IMR-90 (cell line): ENCODE data around the gene CYB5D1. TPM values are rescaled to one million over a fixed set of nuclear protein-coding genes. Genes with fewer than 3 reads are reported as not detected.

Source experiments
- ATAC-seq: fragments of 200-7000 bp; cut with Tn5 transposase; 2 replicates; pipeline ENCODE4 v1.9.1; 2020; ENCODE audit warnings: low read depth, mild to moderate bottlenecking, moderate library complexity
- BruUV-seq: library from RNA; stranded (reverse); fragments of 400-500 nt; replicated peaks from 2 replicates; lab custom pipeline; 2021; lab: Mats Ljungman, UMichigan
- CTCF ChIA-PET: fragments of 300-600 bp; formaldehyde crosslinking; extraction: SDS; loops from one replicate; lab custom pipeline; 2021; ENCODE audit warnings: antibody characterized with exemption; lab: Yijun Ruan, JAX
- POLR2A ChIA-PET: fragments of 300-600 bp; sonication (Branson Sonifier 250); formaldehyde crosslinking; loops from one replicate; lab custom pipeline; 2022; ENCODE audit warnings: antibody characterized with exemption; ENCODE audit not compliant: unreplicated experiment; lab: Charles Lee
- DNase-seq: peaks from one replicate; pipeline ENCODE4 v3.0.0; 2013
- H2AFZ ChIP-seq: replicated peaks from 2 replicates; pipeline ENCODE3; 2013; ENCODE audit warnings: low read length, mild to moderate bottlenecking; ENCODE audit not compliant: poor library complexity
- H2AK5ac ChIP-seq: 2 replicates; pipeline ENCODE4 v1.6.1; 2013; ENCODE audit warnings: low read depth, low read length, inconsistent platforms
- H2AK9ac ChIP-seq: replicated peaks from 2 replicates; pipeline ENCODE3; 2013; ENCODE audit warnings: mild to moderate bottlenecking, low read depth, low read length, moderate library complexity; ENCODE audit not compliant: poor library complexity
- H2BK120ac ChIP-seq: 2 replicates; pipeline ENCODE4 v1.6.1; 2013; ENCODE audit warnings: low read depth, low read length, inconsistent platforms
- H2BK15ac ChIP-seq: 3 replicates; pipeline ENCODE4 v1.6.1; 2013; ENCODE audit warnings: low read depth, low read length, inconsistent platforms
- H2BK20ac ChIP-seq: 2 replicates; pipeline ENCODE4 v1.6.1; 2013; ENCODE audit warnings: low read depth, mild to moderate bottlenecking, inconsistent platforms, low read length, moderate library complexity
- H2BK5ac ChIP-seq: 2 replicates; pipeline ENCODE4 v1.6.1; 2013; ENCODE audit warnings: mild to moderate bottlenecking, low read depth, low read length, inconsistent platforms; ENCODE audit not compliant: poor library complexity, severe bottlenecking
- H3K14ac ChIP-seq: replicated peaks from 2 replicates; pipeline ENCODE4 v1.6.1; 2013; ENCODE audit warnings: low read depth, low read length, inconsistent platforms
- H3K18ac ChIP-seq: 2 replicates; pipeline ENCODE4 v1.6.1; 2013; ENCODE audit warnings: low read depth, low read length, control low read depth
- H3K23ac ChIP-seq: 2 replicates; pipeline ENCODE4 v1.6.1; 2013; ENCODE audit warnings: low read depth, low read length, inconsistent platforms
- H3K27ac ChIP-seq: 2 replicates; pipeline ENCODE4 v1.5.1; 2013; ENCODE audit warnings: mild to moderate bottlenecking, control low read depth, low read length; ENCODE audit not compliant: insufficient read depth
- H3K27me3 ChIP-seq: 2 replicates; pipeline ENCODE4 v1.6.1; 2013; ENCODE audit warnings: low read length; ENCODE audit not compliant: control insufficient read depth, insufficient read depth
- H3K36me3 ChIP-seq: 2 replicates; pipeline ENCODE4 v1.6.1; 2013; ENCODE audit warnings: low read length, mixed read lengths; ENCODE audit not compliant: control insufficient read depth, insufficient read depth
- H3K4ac ChIP-seq: 2 replicates; pipeline ENCODE4 v1.6.1; 2013; ENCODE audit warnings: low read depth, low read length, inconsistent platforms
- H3K4me1 ChIP-seq: 2 replicates; pipeline ENCODE4 v1.6.1; 2013; ENCODE audit warnings: low read length, mixed read lengths; ENCODE audit not compliant: control insufficient read depth, insufficient read depth
- H3K4me2 ChIP-seq: 2 replicates; pipeline ENCODE4 v1.6.1; 2013; ENCODE audit warnings: low read depth, mild to moderate bottlenecking, control low read depth, low read length, moderate library complexity
- H3K4me3 ChIP-seq: 2 replicates; pipeline ENCODE4 v1.5.1; 2013; ENCODE audit warnings: low read depth, mild to moderate bottlenecking, control low read depth, low read length, moderate library complexity; ENCODE audit not compliant: insufficient read depth
- H3K56ac ChIP-seq: 2 replicates; pipeline ENCODE4 v1.6.1; 2013; ENCODE audit warnings: low read length, inconsistent platforms; ENCODE audit not compliant: insufficient read depth; ENCODE audit errors: extremely low read depth
- H3K79me1 ChIP-seq, 2 experiments: 2 replicates each; pipeline ENCODE4 v1.6.1; 2013; ENCODE audit warnings: low read length in 2 of 2, inconsistent platforms in 1 of 2, low read depth in 1 of 2
- H3K9ac ChIP-seq: 2 replicates; pipeline ENCODE4 v1.6.1; 2013; ENCODE audit warnings: low read depth, low read length, control low read depth
- H3K9me1 ChIP-seq: 2 replicates; pipeline ENCODE4 v1.6.1; 2013; ENCODE audit warnings: low read length, inconsistent platforms; ENCODE audit not compliant: insufficient read depth
- H3K9me3 ChIP-seq: 2 replicates; pipeline ENCODE4 v1.6.1; 2013; ENCODE audit warnings: low read length; ENCODE audit not compliant: control insufficient read depth, insufficient read depth
- H4K20me1 ChIP-seq: 2 replicates; pipeline ENCODE4 v1.6.1; 2013; ENCODE audit warnings: low read length, inconsistent platforms; ENCODE audit not compliant: insufficient read depth
- H4K5ac ChIP-seq: 2 replicates; pipeline ENCODE4 v1.6.1; 2013; ENCODE audit warnings: mild to moderate bottlenecking, low read depth, low read length, control low read depth
- H4K8ac ChIP-seq, 2 experiments: 2 replicates each; pipeline ENCODE4 v1.6.1; 2013; ENCODE audit warnings: low read depth in 2 of 2, low read length in 2 of 2, control low read depth in 1 of 2, inconsistent platforms in 1 of 2
- H4K91ac ChIP-seq: 2 replicates; pipeline ENCODE4 v1.6.1; 2013; ENCODE audit warnings: low read depth, low read length, inconsistent platforms; ENCODE audit not compliant: insufficient read depth
- BHLHE40 ChIP-seq: fragments of 150-350 bp; IDR thresholded peaks from 2 replicates; pipeline ENCODE4 v1.6.1; 2016; ENCODE audit warnings: mild to moderate bottlenecking, low read depth, low read length
- CEBPB ChIP-seq: IDR thresholded peaks from 2 replicates; pipeline ENCODE4 v1.6.1; 2012; ENCODE audit warnings: low read depth, low read length, improper control_type of control experiment
- CHD1 ChIP-seq: IDR thresholded peaks from 2 replicates; pipeline ENCODE4 v1.6.1; 2012; ENCODE audit warnings: low read depth, low read length, improper control_type of control experiment
- ELK1 ChIP-seq: fragments of 150-350 bp; IDR thresholded peaks from 2 replicates; pipeline ENCODE4 v1.6.1; 2016; ENCODE audit warnings: low read depth, mild to moderate bottlenecking, low read length, moderate library complexity, borderline replicate concordance
- MAZ ChIP-seq: IDR thresholded peaks from 2 replicates; pipeline ENCODE4 v1.6.1; 2012; ENCODE audit warnings: low read depth, mild to moderate bottlenecking, low read length, improper control_type of control experiment, moderate library complexity, borderline replicate concordance
- MXI1 ChIP-seq: IDR thresholded peaks from 2 replicates; pipeline ENCODE4 v1.6.1; 2012; ENCODE audit warnings: low read depth, mild to moderate bottlenecking, low read length, moderate library complexity, borderline replicate concordance
- POLR2A ChIP-seq: IDR thresholded peaks from 2 replicates; pipeline ENCODE4 v1.6.1; 2012; ENCODE audit warnings: mild to moderate bottlenecking, low read depth, low read length
- RAD21 ChIP-seq: IDR thresholded peaks from 2 replicates; pipeline ENCODE4 v1.6.1; 2012; ENCODE audit warnings: low read length, improper control_type of control experiment
- RCOR1 ChIP-seq: IDR thresholded peaks from 2 replicates; pipeline ENCODE4 v1.6.1; 2012; ENCODE audit warnings: mild to moderate bottlenecking, low read length, improper control_type of control experiment; ENCODE audit not compliant: insufficient replicate concordance
- SMC3 ChIP-seq: fragments of 150-350 bp; IDR thresholded peaks from 2 replicates; pipeline ENCODE4 v1.6.1; 2016; ENCODE audit warnings: low read depth, mild to moderate bottlenecking, antibody characterized with exemption, low read length, moderate library complexity
- USF2 ChIP-seq: fragments of 150-350 bp; IDR thresholded peaks from 2 replicates; pipeline ENCODE4 v1.6.1; 2017; ENCODE audit warnings: mild to moderate bottlenecking, antibody characterized with exemption, low read length, low read depth
- WGBS, 2 experiments: methylation state at CpG; one replicate each; pipeline versions ENCODE4 v1.1.5 to v1.1.7; 2013; ENCODE audit warnings: missing lambda C conversion rate in 2 of 2; ENCODE audit not compliant: insufficient read length in 1 of 2; ENCODE audit errors: extremely low coverage in 2 of 2; 5-methylcytosine and 5-hydroxymethylcytosine counted together
- dilution Hi-C: fragments of 300-500 bp; cut with HindIII; formaldehyde crosslinking; loops from one replicate; pipeline ENCODE4 v1.14.3; 2018; ENCODE audit warnings: low sequenced_read_pairs; ENCODE audit not compliant: unreplicated experiment
- in situ Hi-C: fragments of 300-500 bp; cut with MboI; formaldehyde crosslinking; loops from 3 replicates; pipeline ENCODE4 v1.14.3; 2019; ENCODE audit warnings: low sequenced_read_pairs, inconsistent platforms, mixed read lengths
- intact Hi-C: fragments of 100-400 bp; cut with micrococcal nuclease; formaldehyde crosslinking; loops from 2 replicates; pipeline ENCODE4 v1.10.0; 2022
- polyA plus RNA-seq, 3 experiments: library from polyadenylated mRNA; depleted of rRNA; stranded (reverse); fragments of >200 nt; gene quantifications; 2 replicates each; pipeline ENCODE4 v1.2.3, GENCODE V29; 2012; ENCODE audit warnings: low replicate concordance in 1 of 3
- total RNA-seq: library from RNA; depleted of rRNA; stranded (reverse); fragments of >200 nt; gene quantifications from 2 replicates; pipeline ENCODE4 v1.2.3, GENCODE V29; 2012

CYB5D1 gene
- total and polyA plus RNA-seq, 2 of the 4 experiments (the other 2 are of a cell fraction) = 8.8 to 10.8 TPM

GRCh38 chr17:7846063-7846735 lies 11.6 kb upstream of the CYB5D1 start:
- Histone ChIP-seq H2AK9ac (no peak overlapping the region), H4K91ac (no peak overlapping the region), H3K9ac (no peak overlapping the region), H3K9me3 (no peaks in the 10 kb centered on the region), H3K27ac (no peak overlapping the region), H3K23ac (no peak overlapping the region), H3K56ac (no peak overlapping the region), H3K9me1 (no peaks in the 10 kb centered on the region; the same call in 1 of the 2 replicates), H4K5ac (no peak overlapping the region), H3K4me2 (no peak overlapping the region), H3K14ac (no peak overlapping the region), H3K27me3 (no peaks in the 10 kb centered on the region), H3K18ac (no peak overlapping the region), H2AK5ac (no peak overlapping the region), H2BK20ac (no peak overlapping the region), H3K4me1 (peaks cover 11% of the 10 kb centered on the region), H2BK5ac (no peak overlapping the region), H3K4me3 (no peak overlapping the region), H2AFZ (no peak overlapping the region), H4K20me1 (peaks cover 58% of the 10 kb centered on the region), H2BK15ac (no peak overlapping the region), H2BK120ac (no peak overlapping the region), H4K8ac (no peak overlapping the region), H3K4ac (no peak overlapping the region), H3K36me3 (peaks cover 48% of the 10 kb centered on the region), H3K79me1 (peaks cover 5 to 49% of the 10 kb centered on the region in 2 experiments)
- DNase-seq (no peak), ATAC-seq (no peak)
- intact Hi-C loops (no loop called here), in situ Hi-C loops (no loop called here), dilution Hi-C loops (no loop called here)
- TSS peak; percentile 18 for BruUV-seq
- no peak for TF ChIP-seq CHD1
- no peak for TF ChIP-seq MXI1
- TF ChIP-seq SMC3 = no peak
- TF ChIP-seq MAZ = no peak
- no peak for TF ChIP-seq RAD21
- no peak for TF ChIP-seq POLR2A
- TF ChIP-seq ELK1 = no peak
- no peak for TF ChIP-seq BHLHE40
- no peak for TF ChIP-seq USF2
- no peak for TF ChIP-seq RCOR1
- TF ChIP-seq CEBPB = no peak
- ChIA-PET CTCF (no interaction called here), POLR2A (no interaction called here)
- WGBS, 2 experiments = 93% methylated on average over 9 of the region's 22 CpGs; no CpG with 5 or more reads in 1 of the 2 experiments
